NK-92 treated with Interleukin-12 subunit alpha and Interleukin-12 subunit beta, amount 100 ng/mL, for 24 hours (cell line): ENCODE results near the gene ENOSF1.

ENCODE experiments used
- DNase-seq: peaks from one replicate; lab custom pipeline; 2025; lab: John Stamatoyannopoulos, UW

Gene ENOSF1

GRCh38 chr18:634551-635045, 77.8 kb downstream of the ENOSF1 start:
- DNase-seq: no peak

GRCh38 chr18:631560-631959, 80.9 kb downstream of the ENOSF1 start:
- no peak for DNase-seq

- no peak for DNase-seq
Measured at GRCh38 chr18:629269-630150, 82.9 kb downstream of the ENOSF1 start.

GRCh38 chr18:627231-627630, 85.2 kb downstream of the ENOSF1 start:
- no peak for DNase-seq

- DNase-seq: peak; percentile 9
Measured at GRCh38 chr18:623761-624620, 88.4 kb downstream of the ENOSF1 start.

- DNase-seq: no peak
Measured at GRCh38 chr18:622289-622688, 90.1 kb downstream of the ENOSF1 start.

GRCh38 chr18:621291-622043, 91.0 kb downstream of the ENOSF1 start:
- DNase-seq: no peak
